Dendritic cell treated with granulocyte-macrophage colony-stimulating factor and Interleukin-4, amounts not matched to agents 40 ng/mL and 50 ng/mL, for 4 days (primary cell): ENCODE results near the gene PRAMEF1.
"Not testable (repeated sequence)": the region's sequence is repeated elsewhere in the genome, so short reads cannot be mapped to it uniquely, and the experiment has no call there.

Experiments
- H3K27ac Mint-ChIP-seq: one replicate; pipeline ENCODE4 v1.8.0; 2022; ENCODE audit warnings: mild to moderate bottlenecking, mixed read lengths
- H3K27me3 Mint-ChIP-seq: one replicate; pipeline ENCODE4 v1.8.0; 2022; ENCODE audit warnings: mild to moderate bottlenecking, mixed read lengths
- H3K36me3 Mint-ChIP-seq: one replicate; pipeline ENCODE4 v1.8.0; 2022; ENCODE audit warnings: low read depth, mixed read lengths
- H3K4me1 Mint-ChIP-seq: one replicate; pipeline ENCODE4 v1.8.0; 2022; ENCODE audit warnings: low read depth, mixed read lengths
- H3K4me3 Mint-ChIP-seq: one replicate; pipeline ENCODE4 v1.8.0; 2022; ENCODE audit warnings: mild to moderate bottlenecking, moderate library complexity, mixed read lengths
- H3K9me3 Mint-ChIP-seq: one replicate; pipeline ENCODE4 v1.8.0; 2022; ENCODE audit warnings: mixed read lengths
- intact Hi-C: fragments of 100-400 bp; cut with micrococcal nuclease; formaldehyde crosslinking; loops from one replicate; pipeline ENCODE4 v1.15.0; 2022

The PRAMEF1 gene

GRCh38 chr1:12764016-12764415 lies 27.2 kb upstream of the PRAMEF1 start:
- Mint-ChIP-seq H3K27ac (no peak overlapping the region), H3K36me3 (no peaks in the 10 kb centered on the region), H3K4me1 (no peaks in the 10 kb centered on the region), H3K4me3 (no peak overlapping the region), H3K9me3 (no peaks in the 10 kb centered on the region), H3K27me3 (peaks cover 4% of the 10 kb centered on the region)
- intact Hi-C loops: no loop called here

DNA sequence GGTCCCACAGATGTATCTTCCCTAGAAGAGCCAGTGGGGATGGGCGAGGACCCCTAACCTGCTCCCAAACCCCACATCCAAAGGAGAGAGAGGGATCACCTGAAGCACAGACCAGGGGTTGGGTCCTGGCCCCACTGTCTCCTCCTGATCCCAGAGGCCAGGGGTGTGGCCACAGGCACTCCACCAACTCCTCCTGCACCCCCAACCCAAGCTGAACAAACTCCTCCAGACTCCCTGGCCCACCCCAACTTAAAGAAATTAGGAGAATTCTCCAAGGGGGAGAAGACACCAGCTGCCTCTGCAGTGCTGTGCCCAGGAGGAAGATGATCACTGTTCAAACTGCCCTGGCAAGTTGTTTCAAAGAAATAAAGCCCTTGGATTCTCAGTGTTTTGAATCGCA lies 22.2 kb upstream of the PRAMEF1 start:
- peaks cover 11% of the 10 kb centered on the region for H3K27me3 Mint-ChIP-seq
- no peaks in the 10 kb centered on the region for H3K9me3 Mint-ChIP-seq
- intact Hi-C loops: no loop called here
- H3K4me1 Mint-ChIP-seq: no peaks in the 10 kb centered on the region
- no peaks in the 10 kb centered on the region for H3K36me3 Mint-ChIP-seq
- no peak overlapping the region for H3K4me3 Mint-ChIP-seq
- no peak overlapping the region for H3K27ac Mint-ChIP-seq

DNA sequence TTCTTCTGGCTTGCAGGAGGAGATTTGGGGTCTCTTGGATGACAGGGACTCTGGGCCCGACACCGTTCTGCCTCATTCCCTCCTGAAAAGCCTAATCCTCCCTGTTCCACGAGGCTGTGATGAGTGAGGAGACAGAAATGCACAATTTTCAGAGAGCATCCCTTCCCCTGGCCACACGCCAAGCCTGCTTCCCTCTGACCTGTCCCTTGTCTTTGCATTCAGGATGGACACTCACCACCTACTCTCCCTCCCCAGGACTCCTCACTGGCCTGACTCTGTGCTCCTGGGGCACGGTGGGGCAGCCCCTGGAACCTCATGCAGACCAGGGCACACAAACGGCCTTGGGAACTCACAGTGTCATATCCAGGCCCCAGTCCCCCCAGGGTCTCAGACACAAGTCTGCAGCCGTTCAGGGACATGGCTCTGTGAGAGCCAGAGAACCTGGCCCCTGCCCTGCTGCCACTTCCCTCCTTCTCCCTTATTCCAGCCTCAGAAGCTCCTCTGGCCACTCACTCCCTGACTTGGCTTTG lies 21.2 kb upstream of the PRAMEF1 start:
- Mint-ChIP-seq H3K36me3 (no peaks in the 10 kb centered on the region), H3K27me3 (peaks cover 11% of the 10 kb centered on the region), H3K4me1 (no peaks in the 10 kb centered on the region), H3K4me3 (no peak overlapping the region), H3K9me3 (no peaks in the 10 kb centered on the region), H3K27ac (no peak overlapping the region)
- intact Hi-C loops: no loop called here

DNA sequence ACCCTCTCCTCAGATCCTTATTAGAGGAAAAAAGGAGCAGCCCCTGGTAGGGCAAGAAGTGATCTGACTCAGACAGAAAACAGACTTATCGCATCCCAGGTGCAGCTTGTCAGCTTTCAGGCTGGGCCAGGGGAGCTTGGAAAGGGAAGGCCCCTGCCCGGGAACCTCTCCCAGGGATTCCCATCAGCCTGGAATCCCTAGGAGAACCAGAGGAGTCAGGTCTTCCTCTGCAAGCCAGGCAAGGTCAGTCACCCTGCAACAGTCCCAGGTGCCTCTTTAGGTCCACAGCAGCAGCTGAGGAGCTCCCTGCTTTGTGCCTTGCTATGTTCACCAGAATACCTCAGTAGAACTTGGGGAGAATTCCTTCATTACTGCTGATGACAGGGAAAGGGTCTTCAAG lies 20.6 kb upstream of the PRAMEF1 start:
- Mint-ChIP-seq H3K9me3 (no peaks in the 10 kb centered on the region), H3K27me3 (peaks cover 11% of the 10 kb centered on the region), H3K4me1 (no peaks in the 10 kb centered on the region), H3K36me3 (no peaks in the 10 kb centered on the region), H3K4me3 (no peak overlapping the region), H3K27ac (no peak overlapping the region)
- intact Hi-C loops: no loop called here

- H3K27ac Mint-ChIP-seq: no peak overlapping the region
- intact Hi-C loops: no loop called here
- no peak overlapping the region for H3K4me3 Mint-ChIP-seq
- no peaks in the 10 kb centered on the region for H3K9me3 Mint-ChIP-seq
- no peaks in the 10 kb centered on the region for H3K4me1 Mint-ChIP-seq
- peaks cover 9% of the 10 kb centered on the region for H3K27me3 Mint-ChIP-seq
- H3K36me3 Mint-ChIP-seq: no peaks in the 10 kb centered on the region
Measured at GRCh38 chr1:12771186-12771585, 20.0 kb upstream of the PRAMEF1 start.

GRCh38 chr1:12772520-12772919 lies 18.7 kb upstream of the PRAMEF1 start:
- Mint-ChIP-seq H3K36me3 (no peaks in the 10 kb centered on the region), H3K27ac (no peak overlapping the region), H3K9me3 (no peaks in the 10 kb centered on the region), H3K4me3 (no peak overlapping the region), H3K4me1 (no peaks in the 10 kb centered on the region), H3K27me3 (peaks cover 9% of the 10 kb centered on the region)
- intact Hi-C loops: no loop called here

DNA sequence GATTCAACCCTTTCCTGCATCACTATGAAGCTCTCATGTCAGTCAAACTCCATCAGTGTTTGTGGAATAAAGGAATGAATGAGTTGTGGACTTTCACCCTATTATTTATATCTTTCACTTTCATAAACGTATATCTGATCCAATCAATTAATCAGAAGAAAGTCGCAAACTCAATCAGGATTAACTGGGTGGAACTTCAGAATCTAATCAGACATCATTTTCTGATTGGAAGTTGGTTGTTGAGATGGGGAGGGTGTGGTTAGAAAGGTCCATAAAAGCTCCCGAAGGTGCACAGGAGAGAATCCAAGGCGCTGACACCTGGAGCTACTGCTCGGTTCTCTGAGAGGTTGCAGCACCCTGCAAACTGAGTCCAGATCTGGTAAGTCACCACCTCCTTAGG lies 17.8 kb upstream of the PRAMEF1 start, which contains the start of gene PRAMEF12:
Gene PRAMEF12 (plus strand): TSS at position 301 of the 400 bp plus-strand sequence. CDS start 1,130 bp downstream, outside the sequence.
- Mint-ChIP-seq H3K4me3 (no peak within 1 kb of the TSS), H3K36me3 (no peaks in the 10 kb centered on the region), H3K4me1 (no peaks in the 10 kb centered on the region), H3K27ac (no peak within 1 kb of the TSS), H3K27me3 (peaks cover 10% of the 10 kb centered on the region), H3K9me3 (no peaks in the 10 kb centered on the region)
- intact Hi-C loops: no loop called here

DNA sequence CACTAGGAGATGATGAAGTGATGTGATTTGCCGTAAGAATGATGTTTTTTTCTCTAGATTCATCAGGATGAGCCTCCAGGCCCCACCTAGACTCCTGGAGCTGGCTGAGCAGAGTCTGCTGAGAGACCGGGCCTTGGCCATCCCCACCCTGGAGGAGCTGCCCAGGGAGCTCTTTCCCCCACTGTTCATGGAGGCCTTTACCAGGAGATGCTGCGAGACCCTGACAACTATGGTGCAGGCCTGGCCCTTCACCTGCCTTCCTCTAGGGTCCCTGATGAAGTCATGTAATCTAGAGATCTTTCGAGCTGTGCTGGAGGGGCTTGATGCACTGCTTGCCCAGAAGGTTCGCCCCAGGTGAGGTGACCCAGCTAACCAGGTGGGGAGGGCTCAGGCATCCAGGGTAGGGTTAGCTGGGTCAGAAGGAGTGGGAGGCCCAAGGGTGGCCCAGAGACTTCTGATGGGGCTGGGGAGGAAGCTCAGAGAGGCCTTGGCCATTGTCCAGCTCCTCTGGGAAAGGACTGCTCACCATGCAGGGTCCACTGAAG lies 16.3 kb upstream of the PRAMEF1 start:
- Mint-ChIP-seq H3K9me3 (no peaks in the 10 kb centered on the region), H3K27ac (no peak overlapping the region), H3K4me3 (no peak overlapping the region), H3K36me3 (no peaks in the 10 kb centered on the region), H3K4me1 (no peaks in the 10 kb centered on the region), H3K27me3 (peaks cover 11% of the 10 kb centered on the region)
- intact Hi-C loops: no loop called here

GRCh38 chr1:12775443-12775842 lies 15.8 kb upstream of the PRAMEF1 start:
- Mint-ChIP-seq H3K4me1 (no peaks in the 10 kb centered on the region), H3K27ac (no peak overlapping the region)
- intact Hi-C loops: no loop called here

DNA sequence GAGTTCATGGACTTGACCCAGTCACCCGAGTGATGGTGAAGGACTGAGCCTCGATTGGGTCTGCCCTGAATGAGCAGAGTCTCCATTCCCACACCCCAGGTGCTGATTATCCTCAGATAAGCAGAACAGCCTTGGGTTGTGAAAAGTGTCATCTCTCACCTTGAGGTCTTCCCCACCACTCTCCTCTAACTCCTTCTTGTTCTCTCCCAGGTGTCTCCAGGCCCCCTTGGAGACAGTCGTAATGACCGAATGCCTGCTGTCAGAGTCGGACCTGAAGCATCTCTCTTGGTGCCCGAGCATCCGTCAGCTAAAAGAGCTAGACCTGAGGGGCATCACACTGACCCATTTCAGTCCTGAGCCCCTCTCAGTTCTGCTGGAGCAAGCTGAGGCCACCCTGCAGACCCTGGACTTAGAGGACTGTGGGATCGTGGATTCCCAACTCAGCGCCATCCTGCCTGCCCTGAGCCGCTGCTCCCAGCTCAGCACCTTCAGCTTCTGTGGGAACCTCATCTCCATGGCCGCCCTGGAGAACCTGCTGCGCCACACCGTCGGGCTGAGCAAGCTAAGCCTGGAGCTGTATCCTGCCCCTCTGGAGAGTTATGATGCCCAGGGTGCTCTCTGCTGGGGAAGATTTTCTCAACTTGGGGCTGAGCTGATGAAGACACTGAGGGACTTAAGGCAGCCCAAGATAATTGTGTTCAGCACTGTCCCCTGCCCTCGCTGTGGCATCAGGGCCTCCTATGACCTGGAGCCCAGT lies 14.2 kb upstream of the PRAMEF1 start:
- Mint-ChIP-seq H3K9me3 (no peaks in the 10 kb centered on the region), H3K27ac (no peak overlapping the region), H3K4me1 (no peaks in the 10 kb centered on the region), H3K36me3 (no peaks in the 10 kb centered on the region), H3K27me3 (peaks cover 6% of the 10 kb centered on the region), H3K4me3 (no peak overlapping the region)
- intact Hi-C loops: no loop called here

More at GRCh38 chr1:12775443-12775842, 15.8 kb upstream of the PRAMEF1 start:
- Mint-ChIP-seq H3K27me3 (peaks cover 7% of the 10 kb centered on the region), H3K36me3 (no peaks in the 10 kb centered on the region), H3K9me3 (no peaks in the 10 kb centered on the region), H3K4me3 (no peak overlapping the region)

DNA sequence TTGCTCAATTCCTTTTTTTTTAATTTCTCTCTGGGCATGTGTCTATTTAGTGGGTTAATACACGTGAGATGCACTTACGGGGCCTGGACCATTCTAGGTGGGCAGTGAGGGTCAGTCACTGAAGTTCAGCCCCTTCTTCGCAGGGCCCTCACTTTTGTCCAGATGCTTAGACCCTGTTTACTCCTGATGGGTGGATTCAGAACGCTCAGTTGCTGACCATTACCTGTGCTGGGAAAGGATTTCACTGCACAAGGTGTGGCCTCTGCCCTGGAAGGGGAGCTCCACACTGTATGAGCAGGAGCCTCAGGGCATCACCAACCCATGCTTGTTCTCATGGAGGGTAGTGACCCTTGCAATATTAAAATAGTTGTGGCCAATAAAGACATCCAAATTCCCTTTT lies 13.1 kb upstream of the PRAMEF1 start:
- H3K27me3 Mint-ChIP-seq: peaks cover 6% of the 10 kb centered on the region
- H3K9me3 Mint-ChIP-seq: no peaks in the 10 kb centered on the region
- H3K4me1 Mint-ChIP-seq: no peaks in the 10 kb centered on the region
- H3K36me3 Mint-ChIP-seq: no peaks in the 10 kb centered on the region
- H3K4me3 Mint-ChIP-seq: no peak overlapping the region
- intact Hi-C loops: no loop called here
- H3K27ac Mint-ChIP-seq: no peak overlapping the region

DNA sequence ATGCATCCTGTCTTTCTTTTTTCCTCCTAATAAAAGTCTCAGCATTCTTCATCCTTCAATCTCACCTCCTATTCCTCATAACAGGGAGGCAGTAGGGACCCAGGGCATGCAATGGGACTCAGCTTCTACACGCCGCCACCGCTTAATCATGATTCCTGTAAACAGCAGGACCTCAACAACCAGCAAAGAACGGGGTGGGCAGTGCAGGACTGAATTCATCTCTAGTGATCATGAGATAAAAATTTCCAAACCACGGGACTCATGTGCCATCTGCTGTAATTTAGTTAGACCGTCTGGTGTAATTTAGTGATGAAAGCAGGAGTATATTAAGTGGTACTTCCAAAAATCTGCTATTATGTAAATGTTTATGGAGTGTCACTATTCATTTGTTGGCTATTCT lies 12.3 kb upstream of the PRAMEF1 start:
- peaks cover 5% of the 10 kb centered on the region for H3K27me3 Mint-ChIP-seq
- H3K4me1 Mint-ChIP-seq: no peaks in the 10 kb centered on the region
- no peaks in the 10 kb centered on the region for H3K36me3 Mint-ChIP-seq
- peaks cover 2% of the 10 kb centered on the region for H3K9me3 Mint-ChIP-seq
- intact Hi-C loops: no loop called here
- no peak overlapping the region for H3K4me3 Mint-ChIP-seq
- no peak overlapping the region for H3K27ac Mint-ChIP-seq

- H3K4me1 Mint-ChIP-seq, H3K36me3 Mint-ChIP-seq, H3K27me3 Mint-ChIP-seq, H3K27ac Mint-ChIP-seq, intact Hi-C loops, H3K4me3 Mint-ChIP-seq: not testable (repeated sequence)
- H3K9me3 Mint-ChIP-seq: peaks cover 16% of the 10 kb centered on the region
Measured at GRCh38 chr1:12781488-12781887, 9.7 kb upstream of the PRAMEF1 start.

- peaks cover 16% of the 10 kb centered on the region for H3K9me3 Mint-ChIP-seq
- H3K4me3 Mint-ChIP-seq, intact Hi-C loops, H3K27me3 Mint-ChIP-seq, H3K27ac Mint-ChIP-seq, H3K36me3 Mint-ChIP-seq, H3K4me1 Mint-ChIP-seq: not testable (repeated sequence)
Measured at GRCh38 chr1:12783783-12784182, 7.4 kb upstream of the PRAMEF1 start.

- H3K4me3 Mint-ChIP-seq, H3K36me3 Mint-ChIP-seq, intact Hi-C loops, H3K27ac Mint-ChIP-seq, H3K27me3 Mint-ChIP-seq, H3K4me1 Mint-ChIP-seq: not testable (repeated sequence)
- peaks cover 16% of the 10 kb centered on the region for H3K9me3 Mint-ChIP-seq
Measured at GRCh38 chr1:12784729-12785128, 6.5 kb upstream of the PRAMEF1 start.
